Measurements from ENCODE around the gene KCNIP4.

GRCh38 chr4:21699446-21699845 lies 249.1 kb downstream of the KCNIP4 start:
- TF ChIP-seq, protein P1, sequence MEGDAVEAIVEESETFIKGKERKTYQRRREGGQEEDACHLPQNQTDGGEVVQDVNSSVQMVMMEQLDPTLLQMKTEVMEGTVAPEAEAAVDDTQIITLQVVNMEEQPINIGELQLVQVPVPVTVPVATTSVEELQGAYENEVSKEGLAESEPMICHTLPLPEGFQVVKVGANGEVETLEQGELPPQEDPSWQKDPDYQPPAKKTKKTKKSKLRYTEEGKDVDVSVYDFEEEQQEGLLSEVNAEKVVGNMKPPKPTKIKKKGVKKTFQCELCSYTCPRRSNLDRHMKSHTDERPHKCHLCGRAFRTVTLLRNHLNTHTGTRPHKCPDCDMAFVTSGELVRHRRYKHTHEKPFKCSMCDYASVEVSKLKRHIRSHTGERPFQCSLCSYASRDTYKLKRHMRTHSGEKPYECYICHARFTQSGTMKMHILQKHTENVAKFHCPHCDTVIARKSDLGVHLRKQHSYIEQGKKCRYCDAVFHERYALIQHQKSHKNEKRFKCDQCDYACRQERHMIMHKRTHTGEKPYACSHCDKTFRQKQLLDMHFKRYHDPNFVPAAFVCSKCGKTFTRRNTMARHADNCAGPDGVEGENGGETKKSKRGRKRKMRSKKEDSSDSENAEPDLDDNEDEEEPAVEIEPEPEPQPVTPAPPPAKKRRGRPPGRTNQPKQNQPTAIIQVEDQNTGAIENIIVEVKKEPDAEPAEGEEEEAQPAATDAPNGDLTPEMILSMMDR (IDR thresholded peaks at IDR 0.05), result no peak
- TF ChIP-seq POLR2A (IDR thresholded peaks at IDR 0.05), result no peak
